ENCODE results near the gene ANO7.
"Not testable (repeated sequence)": the region's sequence is repeated elsewhere in the genome, so short reads cannot be mapped to it uniquely, and the experiment has no call there.

Gene ANO7

GRCh38 chr2:241189856-241190201, 1.4 kb downstream of the ANO7 start:
- no peak for DNase-seq (ENCODE audit: low spot score)

GRCh38 chr2:241190291-241190981, 2.0 kb downstream of the ANO7 start:
- DNase-seq (ENCODE audit: low spot score), result no peak

GRCh38 chr2:241191081-241191480, 2.6 kb downstream of the ANO7 start:
- no peak for DNase-seq (ENCODE audit: low spot score)

GRCh38 chr2:241193271-241193670, 4.8 kb downstream of the ANO7 start:
- DNase-seq (ENCODE audit: low spot score), result no peak

- DNase-seq (ENCODE audit: low spot score), result no peak
Measured at GRCh38 chr2:241194811-241195210, 6.3 kb downstream of the ANO7 start.

GRCh38 chr2:241195506-241196130, 7.1 kb downstream of the ANO7 start:
- DNase-seq (ENCODE audit: low spot score), result no peak

GRCh38 chr2:241197246-241197645, 8.8 kb downstream of the ANO7 start:
- not testable (repeated sequence) for DNase-seq (ENCODE audit: low spot score)

- DNase-seq (ENCODE audit: low spot score), result no peak
Measured at GRCh38 chr2:241197947-241198346, 9.5 kb downstream of the ANO7 start.

GRCh38 chr2:241198381-241199279, 10.2 kb downstream of the ANO7 start:
- no peak for DNase-seq (ENCODE audit: low spot score)

- DNase-seq (ENCODE audit: low spot score), result no peak
Measured at GRCh38 chr2:241199286-241199685, 10.8 kb downstream of the ANO7 start.

GRCh38 chr2:241199897-241200821, 11.7 kb downstream of the ANO7 start:
- no peak for DNase-seq (ENCODE audit: low spot score)

GRCh38 chr2:241200822-241201395, 12.4 kb downstream of the ANO7 start:
- DNase-seq (ENCODE audit: low spot score), result no peak

GRCh38 chr2:241201445-241202267, 13.2 kb downstream of the ANO7 start:
- no peak for DNase-seq (ENCODE audit: low spot score)

- no peak for DNase-seq (ENCODE audit: low spot score)
Measured at GRCh38 chr2:241202268-241202585, 13.8 kb downstream of the ANO7 start.

- DNase-seq (ENCODE audit: low spot score), result no peak
Measured at GRCh38 chr2:241202681-241203080, 14.2 kb downstream of the ANO7 start.

- no peak for DNase-seq (ENCODE audit: low spot score)
Measured at GRCh38 chr2:241203218-241204009, 14.9 kb downstream of the ANO7 start.

GRCh38 chr2:241204010-241204384, 15.5 kb downstream of the ANO7 start:
- no peak for DNase-seq (ENCODE audit: low spot score)

GRCh38 chr2:241204490-241204889, 16.0 kb downstream of the ANO7 start:
- no peak for DNase-seq (ENCODE audit: low spot score)

GRCh38 chr2:241205086-241205485, 16.6 kb downstream of the ANO7 start:
- DNase-seq (ENCODE audit: low spot score), result no peak

- DNase-seq (ENCODE audit: low spot score), result no peak
Measured at GRCh38 chr2:241207151-241207550, 18.7 kb downstream of the ANO7 start.

Data from SK-N-DZ (cell line).